GM18511 (cell line): ENCODE data around the gene PLCH2.
"Not testable (repeated sequence)": the region's sequence is repeated elsewhere in the genome, so short reads cannot be mapped to it uniquely, and the experiment has no call there.

Source experiments
- ATAC-seq: cut with Tn5 transposase; IDR thresholded peaks from one replicate; pipeline ENCODE4 v1.9.1; 2021; ENCODE audit warnings: mild to moderate bottlenecking, moderate library complexity; ENCODE audit not compliant: unreplicated experiment

Gene PLCH2

GRCh38 chr1:2476061-2476999, at the start of gene PLCH2:
PLCH2 (plus strand) TSS chr1:2476289; CDS start chr1:2476589, 300 bp downstream.
- ATAC-seq: no peak

GRCh38 chr1:2426540-2426939, 49.5 kb upstream of the PLCH2 start:
- no peak for ATAC-seq

GRCh38 chr1:2427051-2427450, 49.0 kb upstream of the PLCH2 start:
- no peak for ATAC-seq

- ATAC-seq: no peak
Measured at GRCh38 chr1:2427976-2428375, 48.1 kb upstream of the PLCH2 start.

- ATAC-seq: no peak
Measured at GRCh38 chr1:2428490-2428889, 47.6 kb upstream of the PLCH2 start.

GRCh38 chr1:2429780-2430591, 46.1 kb upstream of the PLCH2 start:
- no peak for ATAC-seq

GRCh38 chr1:2430592-2430973, 45.5 kb upstream of the PLCH2 start:
- ATAC-seq: no peak

- ATAC-seq: no peak
Measured at GRCh38 chr1:2431103-2431502, 45.0 kb upstream of the PLCH2 start.

GRCh38 chr1:2431518-2431917, 44.6 kb upstream of the PLCH2 start:
- no peak for ATAC-seq

- no peak for ATAC-seq
Measured at GRCh38 chr1:2432441-2432844, 43.6 kb upstream of the PLCH2 start.

- no peak for ATAC-seq
Measured at GRCh38 chr1:2433196-2433595, 42.9 kb upstream of the PLCH2 start.

- ATAC-seq: no peak
Measured at GRCh38 chr1:2433936-2434655, 42.0 kb upstream of the PLCH2 start.

- ATAC-seq: no peak
Measured at GRCh38 chr1:2435091-2435490, 41.0 kb upstream of the PLCH2 start.

GRCh38 chr1:2435746-2436355, 40.2 kb upstream of the PLCH2 start:
- no peak for ATAC-seq

- ATAC-seq: no peak
Measured at GRCh38 chr1:2436876-2437275, 39.2 kb upstream of the PLCH2 start.

GRCh38 chr1:2437617-2438016, 38.5 kb upstream of the PLCH2 start:
- ATAC-seq: no peak

GRCh38 chr1:2438038-2438437, 38.1 kb upstream of the PLCH2 start:
- ATAC-seq: no peak

GRCh38 chr1:2438641-2439040, 37.4 kb upstream of the PLCH2 start:
- ATAC-seq: no peak

GRCh38 chr1:2439369-2439768, 36.7 kb upstream of the PLCH2 start:
- ATAC-seq: no peak

- ATAC-seq: not testable (repeated sequence)
Measured at GRCh38 chr1:2440346-2440745, 35.7 kb upstream of the PLCH2 start.

- ATAC-seq: no peak
Measured at GRCh38 chr1:2441746-2442145, 34.3 kb upstream of the PLCH2 start.
